ENCODE measurements around the gene ING3.

Gene ING3

DNA sequence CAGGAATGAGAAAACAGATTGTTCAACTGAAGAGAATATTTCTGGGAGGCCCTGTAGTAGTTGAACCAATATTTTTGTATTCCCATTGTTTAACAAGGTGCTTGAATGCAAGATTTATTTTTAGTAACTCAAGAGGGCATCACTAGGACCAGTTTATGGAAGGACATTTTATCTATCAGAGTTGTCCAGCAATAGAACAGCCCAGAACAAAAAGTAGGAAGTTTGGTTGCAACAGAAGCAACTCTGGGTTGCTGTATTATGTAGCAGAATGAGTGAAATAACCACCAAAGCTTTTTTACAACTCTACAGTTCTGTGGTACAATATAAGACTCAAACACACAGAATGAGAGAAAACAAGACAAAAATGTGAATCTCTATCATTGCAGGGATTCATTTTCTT, 72.6 kb downstream of the ING3 start:
- Histone ChIP-seq H3K27me3 (ENCODE audit: insufficient read depth, low read length, poor library complexity) (peaks cover 4% of the 10 kb centered on the region), H3K9me3 (ENCODE audit: insufficient read depth, low read length, severe bottlenecking) (no peaks in the 10 kb centered on the region), H3K4me1 (ENCODE audit: insufficient read depth, low read length) (no peaks in the 10 kb centered on the region), H3K36me3 (ENCODE audit: insufficient read depth, low read length) (no peaks in the 10 kb centered on the region), H3K27ac (ENCODE audit: low read length) (no peak overlapping the region), H4K20me1 (ENCODE audit: insufficient read depth, low read length) (no peaks in the 10 kb centered on the region), H3K79me2 (ENCODE audit: insufficient read depth, low read length) (no peaks in the 10 kb centered on the region), H3K4me2 (ENCODE audit: insufficient read depth, low read length) (no peak overlapping the region), H2AFZ (ENCODE audit: low read depth, low read length) (no peak overlapping the region), H3K4me3 (ENCODE audit: low read depth in 1 of 2, low read length in 2 of 2) (no peak overlapping the region), H3K9ac (ENCODE audit: low read depth, low read length) (no peak overlapping the region)
- no peak for ATAC-seq (ENCODE audit: insufficient read depth, low read depth)
- TF ChIP-seq EZH2 (IDR thresholded peaks at IDR 0.05; ENCODE audit: borderline replicate concordance, low read depth, low read length, severe bottlenecking) = no peak
- TF ChIP-seq, protein P1, sequence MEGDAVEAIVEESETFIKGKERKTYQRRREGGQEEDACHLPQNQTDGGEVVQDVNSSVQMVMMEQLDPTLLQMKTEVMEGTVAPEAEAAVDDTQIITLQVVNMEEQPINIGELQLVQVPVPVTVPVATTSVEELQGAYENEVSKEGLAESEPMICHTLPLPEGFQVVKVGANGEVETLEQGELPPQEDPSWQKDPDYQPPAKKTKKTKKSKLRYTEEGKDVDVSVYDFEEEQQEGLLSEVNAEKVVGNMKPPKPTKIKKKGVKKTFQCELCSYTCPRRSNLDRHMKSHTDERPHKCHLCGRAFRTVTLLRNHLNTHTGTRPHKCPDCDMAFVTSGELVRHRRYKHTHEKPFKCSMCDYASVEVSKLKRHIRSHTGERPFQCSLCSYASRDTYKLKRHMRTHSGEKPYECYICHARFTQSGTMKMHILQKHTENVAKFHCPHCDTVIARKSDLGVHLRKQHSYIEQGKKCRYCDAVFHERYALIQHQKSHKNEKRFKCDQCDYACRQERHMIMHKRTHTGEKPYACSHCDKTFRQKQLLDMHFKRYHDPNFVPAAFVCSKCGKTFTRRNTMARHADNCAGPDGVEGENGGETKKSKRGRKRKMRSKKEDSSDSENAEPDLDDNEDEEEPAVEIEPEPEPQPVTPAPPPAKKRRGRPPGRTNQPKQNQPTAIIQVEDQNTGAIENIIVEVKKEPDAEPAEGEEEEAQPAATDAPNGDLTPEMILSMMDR (IDR thresholded peaks at IDR 0.05; ENCODE audit: borderline replicate concordance, extremely low read depth, low read length, poor library complexity, severe bottlenecking) = no peak
- no peak for DNase-seq

GRCh38 chr7:121023683-121024511, 73.3 kb downstream of the ING3 start:
- DNase-seq (no peak), ATAC-seq (ENCODE audit: insufficient read depth, low read depth) (no peak)
- Histone ChIP-seq H3K36me3 (ENCODE audit: insufficient read depth, low read length) (no peaks in the 10 kb centered on the region), H2AFZ (ENCODE audit: low read depth, low read length) (no peak overlapping the region), H4K20me1 (ENCODE audit: insufficient read depth, low read length) (no peaks in the 10 kb centered on the region), H3K4me2 (ENCODE audit: insufficient read depth, low read length) (no peak overlapping the region), H3K27me3 (ENCODE audit: insufficient read depth, low read length, poor library complexity) (no peaks in the 10 kb centered on the region), H3K9me3 (ENCODE audit: insufficient read depth, low read length, severe bottlenecking) (no peaks in the 10 kb centered on the region), H3K79me2 (ENCODE audit: insufficient read depth, low read length) (no peaks in the 10 kb centered on the region), H3K27ac (ENCODE audit: low read length) (no peak overlapping the region), H3K9ac (ENCODE audit: low read depth, low read length) (no peak overlapping the region), H3K4me1 (ENCODE audit: insufficient read depth, low read length) (no peaks in the 10 kb centered on the region), H3K4me3 (ENCODE audit: low read depth in 1 of 2, low read length in 2 of 2) (no peak overlapping the region)
- no peak for TF ChIP-seq EZH2 (IDR thresholded peaks at IDR 0.05; ENCODE audit: borderline replicate concordance, low read depth, low read length, severe bottlenecking)
- TF ChIP-seq, protein P1 (IDR thresholded peaks at IDR 0.05; ENCODE audit: borderline replicate concordance, extremely low read depth, low read length, poor library complexity, severe bottlenecking) = no peak

DNA sequence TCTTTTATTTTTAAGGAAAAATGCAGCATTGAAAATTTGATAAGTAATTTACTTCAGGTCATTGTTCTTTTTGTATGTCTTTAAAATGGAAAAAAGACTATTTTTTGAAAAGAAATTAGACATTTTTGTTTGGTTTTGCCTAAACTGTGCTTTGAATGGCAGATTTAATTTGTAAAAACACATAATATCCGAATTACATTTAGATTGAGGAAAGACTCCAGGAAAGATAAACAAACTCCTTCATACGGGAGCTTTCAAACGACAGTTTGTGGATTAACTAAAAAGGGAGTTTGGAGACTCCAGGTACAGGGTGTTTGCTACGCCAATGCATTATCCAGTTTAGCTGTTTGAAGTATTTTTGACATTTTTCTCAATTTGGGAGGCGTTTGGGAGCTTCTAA, 74.0 kb downstream of the ING3 start:
- H3K4me3 ChIP-seq (ENCODE audit: low read depth in 1 of 2, low read length in 2 of 2) = no peak overlapping the region

More for the DNA sequence above, 74.0 kb downstream of the ING3 start:
- H3K4me2 ChIP-seq (ENCODE audit: insufficient read depth, low read length) = no peak overlapping the region
- no peak overlapping the region for H2AFZ ChIP-seq (ENCODE audit: low read depth, low read length)
- no peak for TF ChIP-seq EZH2 (IDR thresholded peaks at IDR 0.05; ENCODE audit: borderline replicate concordance, low read depth, low read length, severe bottlenecking)
- TF ChIP-seq, protein P1 (IDR thresholded peaks at IDR 0.05; ENCODE audit: borderline replicate concordance, extremely low read depth, low read length, poor library complexity, severe bottlenecking) = no peak
- H3K9me3 ChIP-seq (ENCODE audit: insufficient read depth, low read length, severe bottlenecking) = no peaks in the 10 kb centered on the region
- no peak overlapping the region for H3K9ac ChIP-seq (ENCODE audit: low read depth, low read length)
- no peaks in the 10 kb centered on the region for H3K36me3 ChIP-seq (ENCODE audit: insufficient read depth, low read length)
- no peaks in the 10 kb centered on the region for H3K79me2 ChIP-seq (ENCODE audit: insufficient read depth, low read length)
- H3K27me3 ChIP-seq (ENCODE audit: insufficient read depth, low read length, poor library complexity) = no peaks in the 10 kb centered on the region
- ATAC-seq (ENCODE audit: insufficient read depth, low read depth) (no peak), DNase-seq (no peak)
- H4K20me1 ChIP-seq (ENCODE audit: insufficient read depth, low read length) = no peaks in the 10 kb centered on the region
- H3K4me1 ChIP-seq (ENCODE audit: insufficient read depth, low read length) = no peaks in the 10 kb centered on the region
- no peak overlapping the region for H3K27ac ChIP-seq (ENCODE audit: low read length)
